HG02981 (cell line): ENCODE measurements around the gene MBOAT7.

ENCODE experiments used
- ATAC-seq: cut with Tn5 transposase; IDR thresholded peaks from one replicate; pipeline ENCODE4 v1.9.1; 2021; ENCODE audit warnings: mild to moderate bottlenecking, moderate library complexity; ENCODE audit not compliant: unreplicated experiment

Gene MBOAT7

DNA sequence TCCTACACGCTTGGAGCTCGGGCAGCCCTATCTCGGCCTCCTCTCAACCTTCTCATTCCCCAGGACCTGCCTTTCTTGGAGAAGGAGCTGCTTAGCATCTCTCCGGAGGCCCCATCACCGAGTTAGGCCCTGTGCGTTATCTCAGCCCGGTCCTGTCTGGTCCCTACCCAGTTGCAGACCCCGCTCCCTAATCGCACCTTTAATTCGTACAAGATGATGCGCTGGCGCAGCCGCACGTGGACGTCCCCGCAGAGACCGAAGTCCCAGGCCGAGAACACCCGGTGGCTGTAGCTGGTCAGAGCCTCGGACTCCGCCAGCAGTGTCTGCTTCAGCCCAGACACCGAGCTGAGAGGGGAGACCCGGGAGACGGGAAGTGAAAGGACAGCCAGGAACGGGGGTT, 24.2 kb downstream of the MBOAT7 start:
- no peak for ATAC-seq

DNA sequence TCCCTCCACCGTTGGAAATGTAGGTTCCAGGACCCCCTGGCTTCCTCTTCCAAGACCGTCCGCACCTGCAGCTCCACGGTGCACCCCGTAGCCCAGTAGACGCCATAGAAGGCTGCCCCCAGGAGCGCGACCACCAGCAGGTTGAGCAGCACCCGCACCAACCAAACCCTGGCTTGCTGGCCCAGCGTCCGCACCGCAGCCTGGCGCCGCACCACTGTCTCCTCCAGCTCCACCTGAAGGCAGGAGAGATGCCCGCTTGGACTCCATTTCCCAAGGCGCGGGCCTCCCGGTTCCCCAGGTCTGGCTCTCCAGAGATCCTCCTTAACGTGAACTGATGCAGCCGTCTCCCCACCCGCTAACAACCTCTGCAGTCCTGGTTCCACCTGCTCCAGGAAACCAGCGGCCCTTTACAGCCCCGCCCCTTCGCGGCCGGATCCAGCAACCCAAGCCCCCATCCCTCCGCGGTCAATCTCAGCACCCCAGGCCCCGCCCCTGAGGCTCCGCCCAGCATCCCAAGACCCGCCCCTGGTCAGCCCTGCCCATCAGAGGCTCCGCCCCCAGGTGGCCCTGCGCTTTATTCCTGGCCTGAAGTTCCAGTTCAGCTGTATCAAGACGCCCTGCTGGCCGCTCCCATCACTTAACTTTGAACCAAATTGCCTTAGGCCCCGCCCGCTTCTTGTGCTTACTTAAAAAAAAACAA, 24.9 kb downstream of the MBOAT7 start:
- no peak for ATAC-seq

DNA sequence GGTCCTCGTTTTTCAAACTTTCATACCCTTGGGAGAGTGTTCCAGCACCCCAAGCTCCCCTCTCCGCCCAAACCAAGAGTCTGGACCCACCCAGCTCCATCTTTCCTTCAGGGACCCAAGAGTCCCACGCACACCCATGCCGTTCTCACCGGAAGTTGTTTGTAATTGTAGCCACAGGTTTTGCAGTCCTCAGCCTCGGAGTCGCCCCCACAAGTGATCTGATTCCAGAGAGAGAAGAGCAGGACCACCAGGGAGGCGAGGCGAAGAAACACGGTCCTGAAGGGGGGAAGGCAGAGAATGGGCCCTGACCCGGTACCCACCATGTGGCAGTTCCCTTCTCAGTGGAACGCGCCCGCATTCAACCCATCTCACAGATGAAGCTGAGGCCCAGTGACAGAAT, 26.5 kb downstream of the MBOAT7 start:
- no peak for ATAC-seq

DNA sequence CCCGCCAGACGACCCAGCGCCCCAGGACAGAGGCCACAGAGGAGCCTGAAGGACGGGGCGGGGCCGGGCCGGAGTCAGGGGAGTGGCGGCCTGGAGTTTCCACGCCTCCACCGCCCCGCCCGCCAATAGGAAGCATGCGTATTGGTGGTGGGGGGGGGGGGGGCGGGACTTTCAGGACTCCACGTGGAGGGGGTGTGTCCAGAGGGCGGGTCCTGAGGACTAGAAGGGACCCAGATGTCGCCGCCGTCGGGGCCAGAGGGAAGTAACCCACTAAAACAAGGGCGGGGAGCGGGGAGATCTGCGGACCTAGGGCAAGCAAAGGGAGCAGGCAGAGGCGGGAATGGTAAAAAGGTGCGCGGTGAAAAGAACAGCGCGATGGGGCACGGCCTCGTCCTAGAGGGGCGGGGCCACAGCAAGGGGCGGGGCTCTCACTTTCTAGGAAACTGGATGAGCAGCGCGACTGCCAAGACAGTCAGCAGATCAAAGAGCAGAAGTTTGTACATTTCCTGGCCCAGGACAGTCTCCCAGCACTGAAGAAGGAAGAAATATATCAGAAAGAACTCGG, 27.1 kb downstream of the MBOAT7 start:
- ATAC-seq: no peak

DNA sequence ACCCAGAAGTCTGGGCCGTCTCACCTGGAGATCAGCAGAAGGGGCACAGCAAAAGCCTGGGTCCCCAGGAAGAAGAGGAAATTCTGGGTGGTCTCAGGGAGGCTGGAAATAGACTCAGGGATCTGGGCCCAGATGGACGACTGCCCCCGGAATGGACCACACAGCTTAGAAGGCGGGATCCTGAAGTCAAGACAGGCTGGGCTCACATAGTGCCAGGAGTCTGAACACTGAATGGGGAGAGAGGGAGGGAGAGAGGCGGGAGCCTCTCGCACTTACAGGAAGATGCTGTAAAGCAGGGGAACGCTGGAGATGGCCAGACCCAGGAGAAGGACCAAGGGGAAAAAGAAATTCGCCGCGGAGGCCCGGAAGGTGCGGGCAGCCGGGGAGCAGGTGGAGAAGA, 28.5 kb downstream of the MBOAT7 start:
- no peak for ATAC-seq

DNA sequence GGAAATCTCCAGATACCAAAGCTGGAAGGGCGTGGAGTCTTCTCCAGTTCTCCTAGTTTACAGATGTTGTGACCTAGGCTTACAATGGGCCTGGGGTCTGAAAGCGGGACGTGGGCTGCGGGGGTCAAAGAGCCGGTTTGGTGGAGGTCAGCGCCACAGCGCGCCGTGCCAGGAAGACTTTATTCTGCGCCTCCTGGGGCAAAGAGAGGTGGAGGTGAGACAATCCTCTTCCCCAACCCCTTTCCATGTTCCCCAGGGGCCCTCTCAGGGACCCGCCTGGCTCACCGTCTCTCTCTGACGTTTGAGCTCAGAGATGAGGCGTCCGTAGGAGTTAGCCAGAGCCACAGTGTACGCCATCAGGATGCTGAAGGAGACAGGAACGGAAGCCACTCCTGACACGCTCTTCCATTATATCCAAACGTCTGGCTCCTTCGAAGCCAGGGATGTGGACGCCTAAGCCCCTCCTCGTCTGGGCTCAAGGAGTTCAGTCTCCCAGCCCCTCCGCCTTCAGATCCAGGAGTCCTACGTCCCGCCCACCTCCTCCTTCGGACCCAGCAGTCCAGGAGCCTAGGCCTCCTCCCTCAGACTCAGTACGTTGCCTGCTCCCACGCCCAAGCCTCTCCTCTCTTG, 29.1 kb downstream of the MBOAT7 start:
- no peak for ATAC-seq

DNA sequence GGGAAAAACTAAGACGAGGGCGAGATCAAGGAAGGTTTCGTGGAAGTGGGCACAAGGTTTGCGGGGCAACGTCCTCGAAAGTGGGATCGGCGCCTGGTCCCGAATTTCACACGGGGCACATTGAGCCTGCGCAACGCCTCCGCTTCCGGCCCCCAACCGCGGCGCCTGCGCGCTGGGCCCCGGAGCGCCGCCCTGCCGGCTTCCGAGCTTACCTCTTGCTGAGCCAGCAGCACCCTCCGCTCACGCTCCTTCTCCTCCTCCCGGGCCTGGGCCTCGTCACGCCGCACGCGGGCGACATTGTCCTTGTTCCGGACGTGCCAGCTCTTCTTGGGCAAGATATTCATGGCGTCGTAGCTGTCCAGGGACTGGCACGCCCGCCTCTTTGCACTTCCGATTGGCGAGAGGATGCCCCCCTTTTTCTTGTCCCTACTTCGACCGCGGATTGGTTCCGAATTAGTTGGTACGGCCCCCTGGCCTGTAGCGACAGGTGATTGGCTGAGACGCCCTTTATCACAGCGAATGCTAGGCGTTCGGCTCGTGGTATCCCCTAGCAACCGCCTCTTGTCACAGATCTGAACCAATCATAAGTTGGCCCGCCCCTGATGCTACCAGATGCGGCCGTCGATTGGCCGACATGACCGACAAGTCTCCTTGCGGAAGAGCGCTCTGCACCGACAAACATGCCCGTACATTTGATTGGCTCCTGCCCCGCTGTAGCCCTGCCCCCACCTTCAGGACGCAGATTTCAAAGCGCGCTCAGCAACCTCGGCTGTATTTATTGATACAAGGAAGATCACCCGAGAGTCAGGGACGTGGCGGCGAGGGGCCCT, 29.8 kb downstream of the MBOAT7 start, which contains the start of gene LENG1:
TSS of gene LENG1 (minus strand) at position 370 of the 830 bp plus-strand sequence. CDS start at position 344, 26 bp downstream.
- ATAC-seq: peak; percentile 90

DNA sequence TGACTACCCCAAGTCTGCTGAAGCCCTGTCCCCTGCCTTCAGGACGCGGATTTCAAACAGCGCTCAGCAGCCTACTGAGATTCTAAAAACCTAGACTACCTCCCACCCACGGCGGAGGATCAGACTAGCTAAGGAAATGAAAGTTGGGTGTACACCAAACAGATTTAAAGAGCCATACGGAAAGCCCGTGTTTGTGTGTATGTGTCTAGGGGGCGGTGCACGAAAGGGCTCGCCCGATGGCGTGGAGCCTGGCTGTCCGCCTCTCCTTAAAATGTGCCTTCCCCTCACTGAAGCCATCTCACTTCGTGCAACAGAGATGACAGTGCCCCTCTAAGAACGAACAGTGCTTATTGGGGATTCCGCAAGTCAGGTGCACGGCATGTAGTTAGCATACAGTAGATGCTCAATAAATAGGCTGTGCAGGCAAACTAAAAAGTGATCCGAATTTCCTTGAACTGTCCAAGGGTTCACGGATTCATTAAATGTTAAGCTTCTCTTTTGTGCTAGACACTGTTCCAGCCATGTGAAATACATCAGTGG, 30.5 kb downstream of the MBOAT7 start:
- ATAC-seq: no peak

DNA sequence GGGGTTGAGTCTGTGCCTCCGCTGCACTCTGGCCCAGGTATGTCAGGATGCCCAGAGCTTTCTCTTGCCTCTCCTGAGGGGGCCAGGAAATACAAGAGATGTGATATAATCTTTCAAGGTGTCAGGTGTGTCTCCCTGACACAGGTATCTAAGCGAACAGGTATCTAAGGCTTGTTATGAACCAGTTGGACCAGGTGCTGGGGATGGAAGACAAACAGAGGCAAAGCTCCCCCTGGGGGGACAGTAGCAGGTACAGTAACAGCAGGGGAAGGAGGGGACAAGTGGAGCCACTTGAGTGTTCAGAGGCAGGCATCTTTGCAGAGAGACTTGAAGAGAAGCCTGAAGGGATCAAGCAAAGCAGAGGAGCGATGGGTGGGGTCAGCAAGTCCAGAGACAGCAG, 32.4 kb downstream of the MBOAT7 start:
- no peak for ATAC-seq

DNA sequence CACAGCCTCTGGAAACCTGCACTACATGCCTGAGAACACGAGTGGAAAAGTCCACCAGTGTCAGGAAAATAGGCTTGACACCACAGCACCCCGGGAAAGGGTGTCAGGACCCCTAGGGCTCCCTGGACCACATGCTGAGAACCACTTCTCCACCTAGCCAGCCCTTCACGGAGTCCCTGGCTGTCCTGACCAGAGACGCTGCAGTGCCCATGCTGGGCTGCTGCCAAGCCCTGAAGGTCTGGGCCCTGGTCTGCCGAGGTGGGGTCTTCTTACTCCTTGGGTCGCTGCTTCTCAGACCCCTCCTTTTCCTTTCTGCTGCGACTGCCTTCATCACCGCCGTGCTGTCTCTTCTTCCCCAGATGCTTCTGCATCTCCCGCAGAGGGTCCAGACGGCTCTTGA, 32.9 kb downstream of the MBOAT7 start:
- no peak for ATAC-seq

DNA sequence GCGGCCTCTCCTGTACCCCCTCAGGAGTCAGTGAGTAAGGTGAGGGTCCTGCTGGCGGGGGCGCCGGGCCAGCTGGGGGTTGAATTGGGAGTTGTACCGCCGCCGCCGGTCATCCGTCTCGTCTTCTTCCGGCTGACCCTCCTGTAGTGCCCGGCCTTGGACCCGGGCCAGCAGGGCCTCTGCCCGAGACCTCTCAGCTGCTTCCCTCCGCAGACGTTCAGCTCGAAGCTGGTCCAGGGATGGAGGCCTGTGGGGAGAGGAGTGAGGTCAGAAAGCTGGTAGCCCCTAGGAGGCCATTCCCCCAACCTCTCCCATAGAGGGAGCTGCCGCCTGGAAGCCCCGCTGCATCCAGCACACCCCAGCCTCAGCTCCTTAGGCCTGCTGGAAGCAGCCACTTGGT, 33.7 kb downstream of the MBOAT7 start:
- no peak for ATAC-seq

DNA sequence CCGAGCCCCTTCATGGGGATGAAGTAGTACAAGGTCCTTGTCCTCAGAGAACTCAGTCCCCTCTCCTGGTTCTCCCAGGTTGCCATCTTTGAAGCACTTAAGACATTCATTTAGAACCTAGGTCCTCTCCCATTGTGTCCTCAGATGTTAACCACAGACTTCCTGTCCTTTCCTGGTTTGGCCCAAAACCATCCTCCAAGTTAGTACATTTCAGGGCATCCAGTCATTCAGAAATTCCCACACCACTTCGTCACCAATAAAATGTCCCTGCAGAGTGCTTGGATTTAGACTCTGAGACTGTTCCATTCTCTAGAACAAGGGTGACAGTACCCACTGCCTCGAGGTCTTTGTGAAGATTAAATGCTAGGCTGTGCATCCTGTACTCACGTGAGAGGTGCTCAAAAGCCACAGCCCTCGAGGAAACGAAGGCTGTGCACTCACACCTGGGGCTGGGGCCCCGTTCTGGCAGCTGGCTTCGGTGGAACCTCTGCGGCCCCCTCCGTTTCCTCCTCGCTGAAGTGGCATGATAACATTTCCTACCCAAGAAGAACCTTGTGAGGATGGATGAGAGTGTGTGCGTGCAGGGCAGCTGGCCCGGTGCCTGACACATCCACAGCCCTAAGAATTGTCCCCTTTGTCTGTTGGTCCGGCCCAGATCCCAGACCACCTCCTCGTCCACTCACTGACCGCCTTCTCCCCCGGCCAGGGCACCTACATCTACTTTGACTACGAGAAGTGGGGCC, 34.6 kb downstream of the MBOAT7 start:
- no peak for ATAC-seq

DNA sequence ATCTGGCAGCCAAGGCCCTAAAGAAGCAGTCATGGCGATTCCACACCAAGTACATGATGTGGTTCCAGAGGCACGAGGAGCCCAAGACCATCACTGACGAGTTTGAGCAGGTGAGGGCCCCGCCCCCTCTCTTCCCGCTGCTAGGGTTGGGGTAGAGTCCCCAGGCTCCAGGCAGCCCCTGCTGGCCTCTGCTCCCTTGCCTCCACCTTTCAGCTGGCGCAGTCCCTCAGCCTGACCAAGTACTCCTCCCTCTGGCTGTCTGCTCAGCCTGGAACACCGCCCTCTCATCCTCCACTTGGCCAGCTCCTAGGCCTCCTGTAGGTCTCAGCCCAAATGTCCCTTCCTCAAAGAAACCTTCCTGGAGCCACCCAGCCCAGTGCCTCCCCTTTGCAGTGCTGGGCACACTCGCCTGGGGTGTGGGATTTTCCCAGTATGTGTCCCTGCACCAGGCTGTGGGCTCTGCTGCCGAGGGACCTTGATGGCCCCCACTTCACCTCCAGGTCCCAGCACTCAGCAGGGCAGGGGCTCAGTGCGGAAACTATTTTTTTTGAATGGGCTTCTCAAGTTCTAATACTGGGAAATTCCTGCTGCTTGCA, 35.6 kb downstream of the MBOAT7 start:
- no peak for ATAC-seq

DNA sequence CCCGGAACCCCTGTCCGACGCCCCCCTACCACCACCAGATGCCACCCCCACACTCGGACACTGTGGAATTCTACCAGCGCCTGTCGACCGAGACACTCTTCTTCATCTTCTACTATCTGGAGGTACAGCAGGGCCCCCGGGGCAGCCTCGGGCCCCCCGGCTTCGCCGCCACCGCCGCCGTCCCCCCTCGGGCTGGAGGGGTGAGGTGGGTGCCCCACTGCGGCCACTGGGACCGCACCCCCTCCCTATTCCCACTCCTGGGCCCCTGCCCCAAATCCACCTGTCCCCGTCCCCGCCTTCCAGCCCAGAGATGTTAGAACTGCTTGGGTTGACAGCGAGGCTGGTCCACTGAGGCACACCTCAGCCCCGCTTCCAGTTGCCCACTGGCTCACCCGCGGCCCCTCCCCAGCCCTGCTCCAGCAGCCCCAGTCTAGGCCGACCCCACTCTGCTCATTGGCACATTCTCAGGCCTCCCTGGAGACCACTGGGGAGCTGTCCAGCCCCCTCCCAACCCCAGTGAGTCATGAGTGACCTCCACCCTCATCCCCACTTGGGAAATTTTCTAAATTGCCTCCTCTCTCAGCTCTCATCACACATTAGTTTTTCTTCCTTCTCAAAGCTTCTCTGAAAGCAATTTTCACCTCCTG, 36.4 kb downstream of the MBOAT7 start:
- ATAC-seq: no peak

DNA sequence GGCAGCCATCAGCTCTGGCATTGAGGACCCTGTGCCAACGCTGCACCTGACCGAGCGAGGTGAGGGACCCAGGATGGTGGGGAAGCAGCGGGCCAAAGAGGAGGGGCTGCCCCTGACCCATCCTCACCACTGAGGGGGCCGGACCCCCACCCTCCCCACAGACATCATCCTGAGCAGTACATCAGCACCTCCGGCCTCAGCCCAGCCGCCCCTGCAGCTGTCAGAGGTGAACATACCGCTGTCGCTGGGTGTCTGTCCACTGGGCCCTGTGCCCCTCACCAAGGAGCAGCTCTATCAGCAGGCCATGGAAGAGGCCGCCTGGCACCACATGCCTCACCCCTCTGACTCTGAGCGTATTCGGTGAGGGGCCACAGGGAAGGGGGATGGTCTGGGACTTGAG, 37.1 kb downstream of the MBOAT7 start:
- ATAC-seq: no peak

DNA sequence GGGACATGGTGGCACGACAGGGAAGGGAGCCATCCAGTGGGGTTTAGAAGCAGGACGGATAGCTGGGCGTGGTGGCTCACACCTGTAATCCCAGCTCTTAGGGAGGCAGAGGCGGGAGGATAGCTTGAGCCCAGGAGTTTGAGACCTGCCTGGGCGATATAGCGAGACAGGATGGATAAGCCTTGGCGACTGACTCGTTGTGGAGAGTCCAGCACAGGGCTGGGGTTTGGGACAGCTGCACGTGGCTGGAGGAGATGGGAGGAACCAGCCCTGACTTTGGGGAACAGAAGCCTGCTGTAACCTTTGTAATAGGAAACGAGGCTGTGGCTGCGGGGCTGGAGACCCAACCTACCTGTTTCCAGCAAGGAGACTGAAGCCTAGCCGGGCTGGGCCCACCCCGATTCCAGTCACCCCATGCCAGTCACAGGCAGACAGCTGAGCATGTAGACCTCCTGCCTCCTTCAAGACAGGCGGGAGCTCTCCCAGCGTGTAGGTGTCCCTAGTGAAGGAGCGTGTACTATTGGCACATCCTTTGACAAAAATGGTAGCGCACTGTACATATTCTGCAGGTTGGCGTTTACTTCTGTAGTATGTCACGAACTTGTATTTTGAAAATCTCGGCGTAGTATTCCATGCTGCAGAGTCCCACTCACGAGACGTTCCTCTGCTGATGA, 37.9 kb downstream of the MBOAT7 start:
- no peak for ATAC-seq

DNA sequence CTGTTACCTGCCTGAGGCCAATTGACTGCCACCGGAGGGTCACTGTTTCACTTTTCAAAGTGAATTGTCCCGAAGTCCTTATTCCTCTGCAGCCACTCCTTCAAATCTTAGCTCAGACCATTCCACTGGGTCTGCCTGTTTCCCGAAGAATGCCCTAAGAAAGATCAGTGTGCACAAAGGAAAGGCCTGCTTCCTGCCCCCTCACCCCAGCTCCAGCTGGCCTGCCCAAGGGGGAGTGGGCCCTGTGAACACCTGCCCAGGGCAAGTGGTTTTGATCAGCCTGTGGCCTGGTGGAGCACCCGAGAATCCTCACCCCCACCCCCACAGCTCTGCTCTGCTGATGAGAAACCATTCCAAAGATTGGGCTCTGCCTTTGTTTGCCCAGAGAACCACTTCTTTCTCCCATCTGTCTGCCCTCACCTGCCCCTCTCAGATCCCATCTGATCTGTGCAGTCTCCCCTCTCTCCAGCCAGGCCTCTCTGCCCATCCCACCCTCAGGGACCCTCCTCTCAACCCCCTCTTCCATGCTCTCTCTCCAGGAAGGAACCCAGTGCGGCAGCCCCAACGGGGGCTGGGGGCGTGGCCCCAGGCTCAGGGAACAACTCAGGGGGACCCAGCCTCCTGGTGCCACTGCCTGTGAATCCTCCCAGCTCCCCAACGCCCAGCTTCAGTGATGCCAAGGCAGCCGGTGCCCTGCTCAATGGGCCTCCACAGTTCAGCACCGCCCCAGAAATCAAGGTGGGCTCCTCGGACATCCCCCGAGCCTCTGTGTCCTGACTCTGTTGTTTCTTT, 40.2 kb downstream of the MBOAT7 start:
- ATAC-seq: no peak

DNA sequence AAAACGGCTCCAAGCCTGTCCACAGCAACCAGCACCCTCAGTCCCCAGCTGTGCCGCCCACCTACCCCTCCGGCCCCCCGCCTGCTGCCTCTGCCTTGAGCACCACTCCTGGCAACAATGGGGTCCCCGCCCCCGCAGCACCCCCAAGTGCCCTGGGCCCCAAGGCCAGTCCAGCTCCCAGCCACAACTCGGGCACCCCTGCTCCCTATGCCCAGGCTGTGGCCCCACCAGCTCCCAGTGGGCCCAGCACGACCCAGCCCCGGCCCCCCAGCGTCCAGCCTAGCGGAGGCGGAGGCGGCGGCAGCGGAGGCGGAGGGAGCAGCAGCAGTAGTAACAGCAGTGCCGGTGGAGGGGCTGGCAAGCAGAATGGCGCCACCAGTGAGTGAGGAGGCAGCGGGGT, 41.2 kb downstream of the MBOAT7 start:
- no peak for ATAC-seq
